GM19240 (cell line): ENCODE data around the gene TTLL13.
A peak's percentile ranks its signal among the peaks of the same experiment; 100 is the strongest.
"Not testable (repeated sequence)": the region's sequence is repeated elsewhere in the genome, so short reads cannot be mapped to it uniquely, and the experiment has no call there.

ENCODE experiments used
- DNase-seq: peaks from one replicate; pipeline ENCODE4 v3.0.0; 2011; ENCODE audit warnings: low spot score; ENCODE audit not compliant: insufficient read length

The TTLL13 gene

DNA sequence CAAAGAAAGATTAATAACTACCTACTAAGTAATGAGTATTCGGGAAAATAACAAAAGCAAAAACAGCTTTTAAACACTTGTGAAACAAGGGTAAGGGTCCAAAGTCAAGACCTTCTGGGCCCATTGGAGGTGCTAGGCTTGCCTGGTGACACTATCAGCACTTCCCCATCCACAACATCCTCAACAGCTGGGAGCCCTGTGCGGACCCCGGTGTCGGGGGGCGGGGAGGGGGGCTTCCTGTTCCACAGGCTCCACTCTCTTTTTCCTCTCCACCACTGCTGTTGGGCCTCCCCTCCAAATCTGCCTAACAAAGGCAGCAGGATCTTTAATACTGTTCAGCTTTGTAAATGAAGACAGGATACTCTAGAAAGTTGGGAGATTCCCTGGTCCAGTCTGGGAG, 37.7 kb downstream of the TTLL13 start:
- DNase-seq, result no peak

DNA sequence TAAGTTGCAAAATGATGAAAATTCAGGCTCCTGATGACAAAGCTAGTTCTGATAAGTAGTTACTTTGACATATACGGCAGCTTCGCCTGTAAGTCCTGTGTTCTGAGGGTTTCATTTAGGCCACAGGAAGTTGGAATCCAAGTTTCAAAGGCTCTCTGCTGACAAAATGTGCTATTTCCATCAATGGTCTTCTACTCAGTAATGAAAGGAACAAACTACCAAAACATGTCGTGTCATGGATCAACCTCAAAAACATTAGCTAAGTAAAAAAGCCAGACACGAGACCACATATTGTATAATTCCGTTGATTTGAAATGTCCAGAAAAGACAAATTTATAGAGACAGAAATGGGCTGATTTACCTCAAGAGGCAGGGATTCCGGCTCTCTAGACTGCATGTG, 38.6 kb downstream of the TTLL13 start:
- no peak for DNase-seq

DNA sequence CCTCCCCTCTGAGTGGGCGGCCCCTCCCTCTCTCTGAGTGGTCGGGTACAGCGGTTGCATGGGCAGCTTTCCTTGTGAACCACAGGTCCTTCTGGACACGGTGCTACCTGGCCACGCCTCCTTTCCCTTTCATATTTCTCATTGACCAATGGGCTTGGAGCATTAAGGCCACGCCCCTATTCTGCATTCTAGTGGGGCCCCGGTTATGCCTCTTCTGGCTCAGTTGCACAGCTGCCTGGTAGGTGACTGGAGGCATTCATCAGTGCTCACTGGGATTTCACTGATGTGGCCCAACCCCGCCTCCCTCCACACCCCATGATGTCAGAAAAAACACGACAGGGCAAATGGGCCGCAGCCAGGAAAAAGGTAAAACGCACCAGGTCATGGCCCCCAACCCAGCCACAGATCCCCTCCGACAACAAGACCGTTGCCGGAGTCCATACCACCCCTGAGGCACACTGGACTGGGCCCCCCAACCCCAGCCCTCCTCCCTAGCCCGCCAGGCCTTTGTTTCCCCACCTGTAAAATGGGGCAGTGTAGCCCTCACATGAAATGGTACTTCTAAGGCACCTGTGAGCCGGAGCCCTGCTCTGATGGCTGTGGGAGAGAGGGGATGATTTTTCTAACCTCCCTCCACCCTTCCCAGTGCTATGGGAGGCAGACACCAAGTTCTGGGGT, 42.5 kb downstream of the TTLL13 start:
- DNase-seq, result peak; percentile 24

DNA sequence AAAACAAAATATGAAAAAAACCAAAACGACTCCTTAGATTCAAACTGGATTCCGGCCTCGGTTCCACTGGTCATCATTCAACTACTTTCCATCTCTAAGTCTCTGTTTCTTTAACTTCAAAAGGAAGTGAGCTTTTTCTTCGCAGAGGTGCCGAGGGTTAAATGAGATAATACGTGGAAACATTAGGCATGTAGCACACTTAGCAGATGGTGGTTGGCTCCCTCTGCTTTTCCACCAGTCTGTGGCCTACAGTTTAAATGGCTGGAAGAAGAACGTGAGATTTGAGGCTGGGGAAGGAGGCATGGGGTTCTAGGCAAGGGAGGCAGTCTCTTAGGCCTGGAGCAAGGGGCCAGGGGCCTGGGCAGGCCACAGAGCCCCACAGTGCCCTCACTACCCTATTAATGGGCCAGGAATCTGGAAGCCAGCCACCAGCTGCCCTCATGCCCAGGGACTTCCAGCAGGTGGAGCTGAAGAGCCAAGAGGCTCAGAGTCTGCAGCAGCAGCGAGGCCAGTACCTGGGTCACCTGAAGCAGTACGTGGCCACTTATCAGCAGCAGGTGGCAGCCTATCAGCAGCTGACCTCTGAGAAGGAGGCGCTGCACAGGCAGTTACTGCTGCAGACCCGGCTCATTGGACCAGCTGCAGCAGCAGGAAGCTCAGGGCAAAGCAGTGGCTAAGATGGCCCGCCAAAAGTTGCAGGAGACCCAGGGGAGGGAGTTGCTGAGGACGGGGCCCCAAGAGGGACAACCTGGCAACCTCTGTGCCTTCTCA, 43.9 kb downstream of the TTLL13 start:
- DNase-seq, result not testable (repeated sequence)

DNA sequence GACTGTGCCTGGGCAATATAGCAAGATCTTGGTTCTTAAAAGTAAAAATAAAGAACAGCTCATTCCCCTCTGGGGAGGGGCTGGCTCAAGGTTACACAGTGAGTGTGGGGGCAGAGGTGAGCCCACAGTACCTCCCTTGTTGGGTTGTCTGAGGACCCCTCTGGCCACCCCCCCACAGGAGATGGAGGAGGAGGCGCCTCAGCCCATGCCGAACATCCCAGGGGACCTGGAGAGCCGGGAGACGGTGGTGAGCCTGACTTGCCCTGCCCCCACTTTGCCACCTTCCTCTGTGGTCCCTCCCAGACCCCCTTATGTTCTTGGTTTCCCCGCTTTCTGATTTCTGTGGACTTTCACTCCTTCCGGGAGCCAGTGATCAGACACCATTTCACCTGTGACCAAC, 44.8 kb downstream of the TTLL13 start:
- DNase-seq, result no peak

DNA sequence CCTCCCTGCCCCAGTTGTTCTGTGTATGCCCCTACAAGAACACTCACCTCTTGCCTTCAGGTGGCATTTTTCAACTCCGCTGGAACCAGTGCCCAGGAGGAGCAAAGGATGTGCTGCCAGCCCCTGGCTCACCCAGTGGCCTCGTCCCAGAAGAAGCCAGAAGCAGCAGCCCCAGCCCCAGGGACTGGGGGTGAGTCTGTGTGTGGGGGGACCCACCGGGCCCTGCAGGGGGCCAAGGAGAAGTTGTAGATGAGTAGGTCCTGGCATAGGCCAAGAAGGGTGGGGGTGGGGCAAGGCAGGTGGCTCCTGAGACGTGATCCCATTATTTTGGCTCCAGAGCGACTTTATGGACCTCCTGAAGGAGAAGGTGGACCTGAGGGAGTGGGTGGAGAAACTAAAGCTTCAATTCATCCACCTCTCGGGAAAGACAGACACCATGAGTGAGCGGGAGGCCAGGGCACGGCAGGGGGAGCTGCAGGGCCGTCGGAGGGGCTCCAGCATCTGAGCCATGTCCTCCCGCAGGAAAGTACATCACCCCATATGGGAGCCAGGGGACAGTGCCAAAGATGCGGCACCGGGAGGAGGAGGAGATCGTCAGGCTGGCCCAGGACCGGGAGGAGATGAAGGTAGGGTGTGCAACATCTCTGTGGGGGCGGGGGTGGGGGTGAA, 45.4 kb downstream of the TTLL13 start:
- no peak for DNase-seq

DNA sequence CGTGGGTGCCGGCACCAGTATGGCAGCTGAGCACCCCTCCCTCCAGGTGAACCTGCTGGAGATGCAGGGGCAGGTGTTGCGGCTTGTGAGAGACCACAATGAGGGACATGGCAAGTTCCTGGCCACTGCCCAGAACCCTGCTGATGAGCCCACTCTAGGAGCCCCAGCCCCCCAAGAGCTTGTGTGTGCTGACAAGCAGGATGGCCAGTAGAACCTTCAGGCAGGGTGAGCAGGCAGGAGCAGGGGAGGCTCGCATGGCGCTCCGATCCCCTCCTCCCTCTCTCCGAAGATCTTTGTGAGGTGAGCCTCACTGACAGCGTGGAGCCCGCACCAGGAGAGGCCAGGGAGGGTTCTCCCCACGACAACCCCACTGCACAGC, 45.9 kb downstream of the TTLL13 start:
- no peak for DNase-seq

DNA sequence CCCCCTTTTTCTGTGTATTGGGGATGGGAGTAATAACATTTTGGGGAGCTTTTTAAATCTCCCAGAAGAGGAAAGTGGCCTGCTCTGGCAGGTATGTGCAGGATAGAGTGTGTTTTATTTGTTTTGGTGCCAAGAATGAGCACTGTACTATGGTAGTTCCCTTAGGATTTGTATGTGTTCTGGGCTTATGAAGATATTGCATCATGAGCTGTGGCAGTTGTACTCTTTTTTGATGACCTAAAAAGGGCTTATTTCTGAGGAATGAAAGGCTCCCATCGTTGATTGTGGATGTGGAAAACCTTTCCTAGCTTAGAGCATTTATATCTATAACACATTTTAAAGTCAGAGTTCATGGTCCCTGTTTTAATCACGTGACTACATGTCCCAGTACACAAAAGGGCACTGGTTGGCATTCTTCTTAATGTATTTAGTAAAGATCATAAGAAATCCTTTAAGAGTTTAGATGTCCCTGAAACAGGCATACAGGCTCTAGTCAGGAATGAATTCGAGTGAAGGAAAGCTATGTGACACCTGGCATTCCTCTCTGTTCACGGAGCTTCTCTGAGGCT, 47.0 kb downstream of the TTLL13 start:
- not testable (repeated sequence) for DNase-seq

DNA sequence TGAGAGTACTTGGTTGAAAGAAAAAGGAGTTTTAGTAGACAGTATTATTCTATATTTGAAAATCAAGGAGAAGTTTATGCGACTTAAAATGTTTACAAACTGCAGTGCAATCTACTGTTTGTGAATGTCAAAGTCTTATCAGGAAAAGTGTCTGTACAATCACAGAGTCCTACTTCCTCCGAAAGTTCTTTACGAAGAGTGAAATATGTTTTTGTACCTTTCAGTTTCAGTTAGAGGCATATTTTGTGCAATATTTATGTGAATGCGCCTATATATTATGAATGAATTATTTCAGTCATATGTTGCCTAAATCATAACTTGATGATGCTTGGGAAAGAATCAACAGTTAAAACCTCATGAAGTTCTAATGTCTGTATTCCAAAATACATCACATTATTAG, 47.7 kb downstream of the TTLL13 start:
- DNase-seq, result no peak

DNA sequence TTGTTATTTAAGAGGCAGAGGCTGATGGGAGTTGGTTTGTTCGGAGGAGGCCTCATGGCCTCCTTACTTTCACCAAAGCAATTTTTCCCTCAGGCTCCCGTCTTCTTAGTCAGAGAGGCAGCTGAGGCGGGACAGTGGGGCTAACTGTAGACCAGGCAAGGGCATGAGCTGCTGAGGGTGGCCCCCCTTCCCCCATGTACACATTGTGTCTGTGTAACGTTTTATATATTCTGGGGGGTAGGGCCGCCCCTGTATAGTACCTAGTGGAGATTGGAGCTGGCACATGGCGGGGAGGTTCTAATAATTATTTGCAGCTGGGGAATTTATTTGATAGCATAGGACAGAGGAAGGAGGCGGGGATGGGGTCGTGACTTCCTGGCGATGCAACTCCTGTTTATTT, 51.2 kb downstream of the TTLL13 start:
- DNase-seq, result no peak

DNA sequence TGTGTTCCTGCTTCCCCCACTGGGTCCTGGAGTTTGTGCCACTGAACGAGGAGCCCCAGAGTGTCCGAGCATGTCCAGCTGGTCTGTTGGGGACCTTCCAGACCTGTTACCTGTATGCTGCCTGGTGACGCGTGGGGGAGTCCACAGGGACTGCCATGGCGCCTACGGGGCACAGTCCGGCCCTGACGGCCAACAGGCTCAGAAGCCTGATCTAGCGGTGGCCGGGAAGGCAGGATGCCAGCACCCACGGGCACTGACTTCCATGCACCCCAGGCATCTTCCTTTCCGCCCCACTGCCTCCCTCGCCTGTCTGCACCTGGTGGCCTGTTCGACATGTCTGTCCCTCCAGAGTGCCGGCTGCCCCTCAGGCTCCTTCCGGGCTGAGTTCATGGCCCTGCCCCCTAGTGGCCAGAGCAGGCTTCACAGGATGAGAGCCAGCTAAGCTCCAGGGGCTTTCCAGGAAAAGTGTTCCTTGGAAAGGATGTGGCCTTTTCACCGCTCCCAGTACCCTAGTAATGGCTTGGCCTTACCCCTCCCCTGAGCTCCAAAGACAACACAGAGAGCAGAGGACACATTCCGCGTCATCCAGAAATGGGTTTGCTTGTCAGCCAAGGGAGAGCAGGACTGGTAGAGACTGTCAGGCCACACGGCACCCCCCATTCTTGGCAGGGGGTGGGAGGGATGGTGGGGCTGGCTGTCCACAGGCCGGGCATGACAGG, 51.8 kb downstream of the TTLL13 start:
- no peak for DNase-seq

DNA sequence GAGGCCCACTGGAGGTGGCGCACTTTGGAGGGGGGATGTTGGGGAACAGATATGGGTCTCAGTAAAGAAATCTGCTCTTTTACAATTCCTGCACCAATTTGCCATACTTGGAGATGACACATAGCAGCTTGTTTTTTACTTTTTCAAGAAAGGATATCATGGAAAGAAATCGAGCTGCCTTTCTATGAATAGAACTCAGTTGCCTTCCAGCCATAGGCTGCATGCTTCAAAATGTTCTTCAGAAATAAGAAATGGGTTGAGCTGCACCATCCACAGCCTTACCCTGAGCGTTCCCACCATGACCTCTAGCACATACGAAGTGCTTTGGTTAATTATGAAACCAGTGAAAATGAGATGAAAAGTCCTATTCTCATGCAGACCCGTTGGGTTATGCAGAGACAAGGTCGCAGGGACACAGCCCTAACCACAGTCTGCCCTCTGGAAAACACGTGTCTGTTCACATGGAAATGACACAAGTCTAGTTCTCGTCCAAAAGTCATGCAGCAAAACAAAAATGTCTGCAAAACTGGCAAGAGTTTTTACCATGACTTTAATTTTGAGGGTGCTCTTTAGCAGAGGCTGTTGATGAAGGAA, 52.4 kb downstream of the TTLL13 start:
- DNase-seq, result no peak

DNA sequence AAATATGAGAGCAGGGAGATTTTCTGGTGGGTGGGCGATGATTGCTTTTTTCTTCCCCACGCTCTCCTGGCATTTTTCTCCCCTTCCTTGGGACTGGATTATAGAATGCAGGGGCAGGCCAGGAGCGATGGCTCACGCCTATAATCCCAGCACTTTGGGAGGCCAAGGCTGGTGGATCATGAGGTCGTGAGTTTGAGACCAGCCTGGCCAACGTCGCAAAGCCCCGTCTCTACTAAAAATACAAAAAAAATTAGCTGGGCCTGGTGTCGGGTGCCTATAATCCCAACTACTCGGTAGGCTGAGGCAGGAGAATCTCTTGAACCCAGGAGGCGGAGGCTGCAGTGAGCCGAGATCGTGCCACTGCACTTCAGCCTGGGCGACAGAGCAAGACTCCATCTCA, 56.0 kb downstream of the TTLL13 start:
- not testable (repeated sequence) for DNase-seq

DNA sequence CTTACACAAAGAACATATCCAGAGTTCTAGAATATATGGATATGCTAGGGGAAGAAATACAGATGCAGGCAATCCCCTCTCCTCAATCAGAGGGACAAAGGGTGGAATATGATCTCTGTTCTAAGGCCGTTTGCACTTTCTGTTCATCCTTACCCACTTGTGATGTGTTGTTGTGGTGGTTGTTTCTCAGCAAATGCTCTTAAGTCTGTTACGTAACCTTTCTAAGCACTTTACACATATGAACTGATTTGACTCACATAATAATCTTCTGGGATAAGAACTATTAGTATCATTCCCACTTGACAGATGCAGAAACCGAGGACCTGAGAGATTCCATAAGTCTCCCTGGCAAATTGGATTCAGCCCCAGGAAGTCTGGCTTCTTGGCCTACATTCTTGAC, 56.6 kb downstream of the TTLL13 start:
- no peak for DNase-seq

DNA sequence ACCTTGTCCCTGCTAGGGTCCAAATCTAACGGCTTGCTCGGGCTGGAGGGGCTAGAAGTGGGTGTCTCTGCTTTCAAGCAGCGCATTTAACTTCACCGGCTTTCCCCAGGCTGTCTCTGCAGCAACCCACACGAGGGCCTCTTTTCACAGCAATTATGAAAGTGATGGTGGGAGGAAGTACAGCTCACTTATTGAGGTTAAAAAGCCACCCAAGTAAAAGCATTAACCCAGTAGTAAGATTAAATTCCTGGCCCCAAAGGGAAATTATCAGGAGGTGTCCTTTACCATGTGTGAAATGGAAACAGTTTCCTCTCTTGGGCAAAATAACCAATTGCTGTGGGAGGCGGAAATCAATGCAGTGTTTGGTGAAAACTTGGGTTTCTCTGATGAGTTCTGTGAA, 57.2 kb downstream of the TTLL13 start:
- DNase-seq, result peak; percentile 29

DNA sequence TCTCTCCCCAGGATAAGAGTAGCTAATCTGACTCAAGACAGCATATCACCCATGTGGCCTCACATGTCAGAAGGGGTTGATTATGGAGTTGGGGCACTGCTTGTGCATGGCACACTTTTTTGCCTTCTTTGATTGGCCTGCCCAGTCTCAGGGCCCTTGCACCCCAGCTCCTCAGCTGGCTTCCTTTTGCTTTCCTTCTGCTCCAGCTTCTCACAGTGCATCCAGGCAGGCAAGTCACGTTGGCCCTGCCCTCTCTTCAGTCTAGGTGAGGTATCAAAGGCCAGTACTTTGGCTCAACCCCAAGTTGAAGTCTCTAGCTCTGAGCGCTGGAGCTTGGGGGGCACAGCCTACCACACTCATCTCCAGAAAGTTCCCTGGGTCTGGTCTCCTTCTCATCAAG, 58.3 kb downstream of the TTLL13 start:
- DNase-seq, result no peak

DNA sequence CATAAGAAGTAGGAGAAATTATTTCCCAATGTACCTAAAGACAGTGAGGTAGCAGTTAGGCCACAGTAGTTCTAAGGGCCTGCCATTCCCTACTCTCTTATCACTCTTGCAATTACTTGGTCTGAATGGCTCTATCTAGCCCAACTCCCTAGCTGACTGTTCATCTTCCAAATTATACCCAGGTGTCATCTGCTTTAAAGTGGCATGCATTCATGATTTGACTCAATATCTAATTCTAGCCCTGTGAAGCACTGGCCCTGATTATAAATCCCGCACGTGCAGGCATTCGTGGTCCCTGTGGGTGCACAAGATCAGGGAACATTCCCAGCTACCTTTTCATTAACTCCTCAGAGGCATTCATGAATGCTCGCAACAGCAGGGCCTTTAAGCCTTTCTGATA, 59.7 kb downstream of the TTLL13 start:
- DNase-seq, result no peak
